NCI-H1930 (cell line): Measurements from ENCODE around the gene NOP53.
A peak's percentile ranks its signal among the peaks of the same experiment; 100 is the strongest.
"Not testable (repeated sequence)": the region's sequence is repeated elsewhere in the genome, so short reads cannot be mapped to it uniquely, and the experiment has no call there.

Source experiments
- DNase-seq, 2 experiments: peaks; one replicate each; lab custom pipeline; 2025; lab: John Stamatoyannopoulos, UW

Gene NOP53

GRCh38 chr19:47745010-47745901, at the start of gene NOP53:
NOP53 (plus strand) TSS chr19:47745546; CDS start chr19:47745560, 14 bp downstream.
- DNase-seq: peak; percentile 94 to 98

GRCh38 chr19:47696635-47697034, 48.7 kb upstream of the NOP53 start:
- no peak for DNase-seq

GRCh38 chr19:47697863-47698609, 47.3 kb upstream of the NOP53 start:
- DNase-seq: peak; percentile 33 to 73

- no peak for DNase-seq
These were observed 46.6 kb upstream of the NOP53 start for GRCh38 chr19:47698631-47699359.

GRCh38 chr19:47699360-47699917, 45.9 kb upstream of the NOP53 start:
- DNase-seq: peak in 1 of 2 experiments; percentile 38

GRCh38 chr19:47700934-47701716, 44.2 kb upstream of the NOP53 start:
- no peak for DNase-seq

GRCh38 chr19:47701717-47702552, 43.4 kb upstream of the NOP53 start:
- DNase-seq: no peak

GRCh38 chr19:47702671-47703070, 42.7 kb upstream of the NOP53 start:
- no peak for DNase-seq

GRCh38 chr19:47703301-47703700, 42.0 kb upstream of the NOP53 start:
- DNase-seq: no peak

- DNase-seq: no peak
These were observed 41.3 kb upstream of the NOP53 start for GRCh38 chr19:47704024-47704423.

GRCh38 chr19:47704656-47705055, 40.7 kb upstream of the NOP53 start:
- no peak for DNase-seq

- peak; percentile 40 to 41 for DNase-seq
These were observed 38.0 kb upstream of the NOP53 start for GRCh38 chr19:47707135-47707925.

- no peak for DNase-seq
These were observed 33.6 kb upstream of the NOP53 start for GRCh38 chr19:47711652-47712242.

- DNase-seq: peak; percentile 24 to 88
These were observed 32.0 kb upstream of the NOP53 start, which contains the start of gene EHD2 for GRCh38 chr19:47713046-47714021. EHD2 (plus strand) TSS chr19:47713422; CDS start chr19:47716613, 3,191 bp downstream.

GRCh38 chr19:47714339-47714738, 31.0 kb upstream of the NOP53 start:
- DNase-seq: no peak

- not testable (repeated sequence) for DNase-seq
These were observed 30.5 kb upstream of the NOP53 start for GRCh38 chr19:47714855-47715254.

- DNase-seq: no peak
These were observed 28.9 kb upstream of the NOP53 start for GRCh38 chr19:47716270-47716937.
